ENCODE results near the gene TMEM238.

Gene TMEM238

DNA sequence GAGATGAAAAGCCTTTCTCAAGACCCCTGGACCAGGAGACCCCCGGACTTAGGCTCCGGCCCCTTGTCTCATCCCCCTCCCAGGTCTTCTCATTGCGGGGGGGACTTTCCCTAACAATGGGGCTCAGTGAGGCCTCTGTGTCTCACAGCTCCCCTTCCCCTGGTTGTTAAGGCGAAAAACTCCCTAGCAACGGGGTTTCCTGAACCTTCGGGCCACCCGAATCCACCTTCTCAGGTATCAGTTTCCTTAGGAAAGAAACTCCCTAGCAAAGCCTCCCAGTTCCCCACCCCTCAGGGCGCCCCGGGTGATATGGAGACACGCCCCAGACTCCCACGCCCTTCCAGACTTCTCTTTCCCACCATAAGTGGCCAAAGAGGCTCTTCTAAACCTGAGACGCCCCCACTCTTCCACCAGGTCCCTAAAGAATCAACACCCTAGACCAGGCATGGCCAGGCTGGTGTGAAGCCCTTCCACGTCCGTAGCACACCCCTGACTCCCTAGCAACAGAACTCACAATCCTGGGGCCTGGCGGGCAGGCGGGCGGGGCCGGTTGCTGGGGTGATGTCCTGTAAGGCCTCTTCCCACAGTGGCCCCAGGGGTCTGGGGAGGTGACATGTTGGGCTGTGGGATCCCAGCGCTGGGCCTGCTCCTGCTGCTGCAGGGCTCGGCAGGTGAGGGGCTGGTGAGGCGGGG lies 7.7 kb downstream of the TMEM238 start, which contains the start of gene TMEM190:
TSS of gene TMEM190 (plus strand) at position 586 of the 693 bp plus-strand sequence. CDS start at position 614, 28 bp downstream.
- no peak for DNase-seq

- DNase-seq, result no peak
These were observed 9.9 kb downstream of the TMEM238 start for GRCh38 chr19:55373993-55374757.

- DNase-seq, result no peak
These were observed 10.6 kb downstream of the TMEM238 start for GRCh38 chr19:55373306-55373992.

DNA sequence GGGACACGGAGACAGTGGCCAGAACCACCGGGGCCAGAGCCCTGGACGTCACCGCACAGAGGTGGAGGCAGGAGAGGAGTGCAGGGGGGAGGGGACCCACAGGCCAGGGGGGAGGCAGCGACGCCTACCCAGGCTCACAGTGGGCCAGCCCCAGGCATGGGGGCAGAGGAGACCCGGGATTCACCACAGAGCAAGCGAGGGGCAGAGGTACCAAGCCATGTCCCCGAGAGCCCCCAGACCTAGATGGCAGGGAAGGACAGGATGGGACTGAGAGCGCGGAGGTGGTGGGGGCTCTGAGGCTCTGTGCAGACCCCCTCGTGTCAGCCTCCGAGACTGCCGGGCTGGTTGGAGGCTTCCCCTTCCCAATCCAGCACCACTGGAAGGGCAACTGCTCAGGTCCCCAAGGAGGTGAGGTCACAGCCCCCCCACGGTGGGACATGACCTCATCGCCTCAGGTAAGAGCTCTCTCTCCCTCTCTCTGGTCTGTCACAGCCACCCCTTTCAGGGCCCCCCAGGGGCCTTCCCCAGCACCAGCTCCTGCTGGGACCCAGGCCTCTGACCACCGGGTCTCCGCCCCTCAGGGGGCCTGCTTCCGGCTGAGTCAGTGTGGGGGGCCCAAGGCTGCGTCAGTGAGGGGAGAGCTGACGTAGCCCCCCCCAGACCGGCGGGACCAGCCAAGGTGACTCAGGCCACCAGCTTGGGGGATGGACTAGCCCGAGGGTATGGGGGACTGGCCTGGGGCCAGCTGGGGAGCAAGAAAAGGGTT lies 11.6 kb downstream of the TMEM238 start:
- DNase-seq, result peak; percentile 81

GRCh38 chr19:55370305-55370988 lies 13.6 kb downstream of the TMEM238 start, which contains the start of gene IL11:
IL11 (minus strand) TSS chr19:55370463; CDS start chr19:55370310, 153 bp downstream.
- peak; percentile 75 for DNase-seq

DNA sequence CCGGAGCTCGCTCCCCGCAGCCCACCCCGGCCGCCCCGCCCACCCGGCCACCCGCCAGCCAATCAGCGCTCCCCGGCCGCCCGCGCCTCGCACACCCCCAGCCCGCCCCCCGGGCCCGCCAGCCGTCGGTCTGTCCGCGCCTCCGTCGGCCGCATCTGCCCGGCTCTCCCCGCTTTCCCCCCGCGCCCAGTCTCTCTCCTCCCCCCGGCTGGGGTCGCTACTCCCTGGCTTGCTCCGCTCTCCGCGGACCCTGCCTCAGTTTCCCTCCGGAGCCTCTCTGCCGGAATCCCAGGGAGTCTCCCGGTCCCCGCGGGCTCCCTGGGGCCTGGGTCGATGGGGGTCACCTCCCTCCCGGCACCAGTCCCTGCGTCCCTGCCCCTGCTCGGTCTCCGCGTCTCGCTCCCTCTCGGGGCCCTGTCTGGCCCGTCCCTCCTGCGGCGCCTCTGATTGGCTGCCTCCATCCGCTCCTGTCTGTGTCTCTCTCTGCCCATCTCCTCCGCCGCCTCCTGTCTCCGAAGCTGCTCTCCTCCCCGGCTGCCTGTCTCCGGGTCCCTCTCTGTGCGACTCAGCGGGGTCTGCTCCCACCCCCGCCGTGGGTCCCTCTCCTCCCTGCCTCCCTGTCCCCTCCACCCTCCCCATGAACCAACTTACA lies 14.3 kb downstream of the TMEM238 start:
- DNase-seq, result peak; percentile 79

DNA sequence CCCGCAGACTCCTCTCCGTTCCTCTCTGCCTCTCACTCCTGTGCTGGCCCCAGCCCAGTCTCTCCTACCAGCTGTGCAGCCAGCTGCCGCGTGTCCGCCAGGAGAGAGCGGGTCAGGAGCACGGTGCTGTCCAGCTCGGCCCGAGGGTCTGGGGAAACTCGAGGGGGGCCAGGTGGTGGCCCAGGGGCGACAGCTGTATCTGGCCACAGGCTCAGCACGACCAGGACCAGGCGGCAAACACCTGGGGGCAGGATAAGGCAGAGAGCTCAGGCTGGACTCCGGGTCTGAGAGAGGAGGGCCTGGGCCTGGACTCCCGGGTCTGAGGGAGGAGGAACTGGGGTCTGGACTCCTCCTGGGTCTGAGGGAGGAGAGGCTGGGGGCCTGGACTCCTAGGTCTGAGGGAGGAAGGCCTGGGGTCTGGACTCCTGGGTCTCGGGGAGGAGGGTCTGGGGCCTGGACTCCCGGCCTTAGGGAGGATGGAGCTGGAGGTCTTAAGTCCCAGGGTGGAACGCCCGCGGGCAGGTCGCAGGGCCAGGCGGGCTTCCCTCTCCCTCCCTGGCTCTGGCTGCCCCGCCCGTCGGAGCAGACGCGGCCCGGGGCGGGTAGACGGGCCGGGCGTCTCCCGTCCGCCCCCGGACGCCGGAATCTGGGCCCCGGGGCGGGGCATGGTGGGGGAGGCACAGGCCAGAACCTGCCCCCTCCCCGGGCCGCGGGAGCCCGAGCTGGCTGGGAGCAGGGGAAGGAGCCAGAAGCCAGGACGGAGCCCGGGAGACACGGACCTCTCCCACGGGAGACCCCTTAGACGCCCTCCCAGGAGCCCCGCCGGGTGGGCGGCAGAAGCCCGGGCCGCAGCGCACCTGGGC lies 15.2 kb downstream of the TMEM238 start:
- peak; percentile 66 for DNase-seq

GRCh38 chr19:55368106-55368505 lies 16.0 kb downstream of the TMEM238 start:
- no peak for DNase-seq

DNA sequence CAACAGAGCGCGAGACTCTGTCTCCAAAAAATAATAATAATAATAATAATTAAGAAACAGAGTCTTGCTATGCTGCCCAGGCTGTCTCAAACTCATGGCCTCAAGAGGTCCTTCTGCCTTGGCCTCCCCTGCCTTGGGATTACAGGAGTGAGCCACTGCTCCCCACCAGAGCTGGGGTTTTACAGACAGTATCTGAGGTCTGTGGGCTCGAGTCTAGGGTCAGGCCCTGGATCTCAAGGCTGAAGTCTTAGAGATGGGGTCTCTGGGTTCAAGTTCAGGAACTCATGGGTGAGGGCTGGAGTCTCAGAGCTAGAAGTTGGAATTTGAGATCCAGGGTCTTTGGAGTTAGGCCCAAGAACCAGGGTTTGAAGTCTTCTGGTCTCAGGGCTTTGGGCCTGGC lies 17.3 kb downstream of the TMEM238 start:
- no peak for DNase-seq

GRCh38 chr19:55365964-55366363 lies 18.1 kb downstream of the TMEM238 start:
- DNase-seq, result no peak

DNA sequence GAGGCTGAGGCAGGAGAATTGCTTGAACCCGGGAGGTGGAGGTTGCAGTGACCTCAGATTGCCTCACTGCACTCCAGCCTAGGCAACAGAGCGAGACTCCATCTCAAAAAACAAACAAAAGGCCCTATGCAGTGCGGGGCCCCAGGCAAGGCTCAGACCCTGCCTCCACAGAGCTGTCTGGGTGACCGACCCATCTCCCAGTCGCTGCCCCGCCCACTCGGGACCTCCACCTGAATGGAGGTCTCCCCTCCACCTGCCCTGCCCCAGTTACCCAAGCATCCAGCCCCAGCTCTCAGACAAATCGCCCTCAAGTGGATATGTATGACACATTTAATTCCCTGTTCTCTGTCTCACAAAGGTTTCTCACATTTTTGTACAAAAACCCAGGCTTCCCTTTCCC lies 18.8 kb downstream of the TMEM238 start:
- DNase-seq, result no peak

GRCh38 chr19:55362990-55363716 lies 20.9 kb downstream of the TMEM238 start, which contains the start of gene GARIN5B:
GARIN5B (minus strand) TSS chr19:55363260; CDS start chr19:55363066, 194 bp downstream.
- DNase-seq, result no peak

GRCh38 chr19:55362174-55362989 lies 21.7 kb downstream of the TMEM238 start:
- DNase-seq, result no peak

DNA sequence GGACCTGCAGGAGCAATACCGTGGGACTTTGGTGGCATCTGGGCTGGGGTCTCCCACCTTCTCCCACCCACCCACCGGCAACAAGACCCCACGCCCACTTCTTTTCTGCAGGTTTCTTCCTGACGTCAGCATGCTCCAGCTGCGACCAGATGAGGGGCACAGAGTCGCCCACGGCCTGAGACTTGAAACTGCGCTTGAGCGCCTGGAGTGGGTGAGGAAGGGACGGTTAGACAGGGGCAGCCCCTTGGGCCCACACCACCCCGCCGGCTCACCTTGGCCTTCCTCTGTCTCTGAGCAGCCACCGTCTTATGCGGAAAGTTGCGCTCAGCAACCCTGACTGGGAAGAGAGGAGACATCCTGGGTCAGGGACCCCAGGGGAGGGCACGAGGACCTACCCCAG lies 23.2 kb downstream of the TMEM238 start:
- DNase-seq, result no peak

- no peak for DNase-seq
These were observed 24.9 kb downstream of the TMEM238 start for GRCh38 chr19:55358943-55359908.

DNA sequence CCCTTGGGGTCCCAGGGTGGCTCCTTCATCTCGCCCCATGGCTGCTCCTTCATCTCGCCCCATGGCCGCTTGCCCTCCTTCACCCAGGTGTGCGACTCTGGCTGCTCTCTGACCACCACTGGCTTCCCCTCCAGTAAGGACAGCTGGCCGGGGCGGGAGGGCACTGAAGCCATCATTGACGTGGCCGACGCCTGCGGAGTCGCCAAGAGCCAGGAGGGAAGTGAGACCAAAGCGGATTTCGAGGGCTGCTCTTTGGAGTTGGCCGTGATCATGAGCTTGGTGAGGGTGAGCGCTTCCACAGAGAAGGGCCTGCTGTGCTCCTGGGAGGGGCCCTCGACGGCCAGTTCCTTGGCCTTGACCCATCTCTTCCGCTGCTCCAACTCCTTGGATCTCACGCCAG lies 25.6 kb downstream of the TMEM238 start:
- DNase-seq, result no peak

- no peak for DNase-seq
These were observed 28.8 kb downstream of the TMEM238 start for GRCh38 chr19:55355213-55355821.

All from fibroblast of skin of right quadriceps (primary cell).